ENCODE data around the gene ZNF688. TPM values are rescaled to one million over a fixed set of nuclear protein-coding genes. Genes with fewer than 3 reads are reported as not detected.

Gene ZNF688
- total and polyA plus RNA-seq, 2 of the 13 experiments (the other 11 are each of a cell fraction or from before 2014, with no cell fraction given) = 2.4 to 5.4 TPM

DNA sequence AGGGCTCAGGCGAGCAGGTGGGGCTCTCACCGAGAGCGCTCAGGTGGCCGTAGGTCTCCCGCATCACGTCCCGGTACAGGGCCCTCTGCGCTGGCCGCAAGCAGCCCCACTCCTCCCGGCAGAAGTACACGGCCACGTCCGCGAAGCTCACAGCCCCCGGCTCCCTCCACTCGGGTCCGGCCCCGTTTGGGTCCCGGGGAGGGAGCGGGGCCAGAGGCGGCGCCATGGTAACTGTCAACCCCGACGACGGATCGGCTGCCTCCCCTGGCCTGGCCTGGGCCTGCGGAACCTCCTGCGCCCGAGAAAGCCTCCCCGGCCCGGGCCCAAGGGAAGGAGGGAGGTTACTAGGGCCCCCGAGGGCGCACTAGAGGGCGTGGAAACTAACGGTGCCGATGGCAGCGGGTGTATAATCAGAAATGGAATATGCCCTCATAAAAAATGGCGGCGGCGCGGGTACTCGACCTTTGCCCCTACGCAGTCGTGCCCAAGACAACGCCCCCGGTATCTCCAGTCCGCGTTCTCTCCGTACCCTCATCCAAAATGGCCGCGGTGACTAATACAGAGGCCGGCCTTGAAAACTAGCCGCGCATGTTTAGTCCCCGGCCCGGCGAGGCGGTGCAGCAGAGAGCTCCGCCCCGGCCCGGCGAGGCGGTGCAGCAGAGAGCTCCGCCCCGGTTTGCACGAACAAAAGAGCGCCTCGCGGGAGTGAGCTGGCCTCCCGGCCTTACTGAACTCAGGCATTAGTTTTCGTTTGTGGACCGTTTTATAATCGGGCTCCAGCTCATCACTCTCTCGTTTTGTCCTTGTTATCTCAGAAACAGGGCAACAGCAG is 13.3 kb downstream of the ZNF688 start, which contains the start of gene ZNF764 (continued):
- peak; percentile 82; the same call in 1 of the 2 replicates for TF ChIP-seq ATF5 (CRISPR knock-in tag; IDR thresholded peaks at IDR 0.05; ENCODE audit: low read depth)
- peak; percentile 75 for TF ChIP-seq ZNF607 (CRISPR knock-in tag; IDR thresholded peaks at IDR 0.05; ENCODE audit: borderline replicate concordance)
- peak; percentile 13 for TF ChIP-seq TEAD3 (CRISPR knock-in tag; optimal IDR thresholded peaks at IDR 0.05; ENCODE audit: borderline replicate concordance)
- 0 out of 2 replicates have a peak, but pooled peaks have one; percentile 8 for TF ChIP-seq CBX5 (CRISPR knock-in tag; IDR thresholded peaks at IDR 0.05; ENCODE audit: borderline replicate concordance)
- TF ChIP-seq, protein P1, sequence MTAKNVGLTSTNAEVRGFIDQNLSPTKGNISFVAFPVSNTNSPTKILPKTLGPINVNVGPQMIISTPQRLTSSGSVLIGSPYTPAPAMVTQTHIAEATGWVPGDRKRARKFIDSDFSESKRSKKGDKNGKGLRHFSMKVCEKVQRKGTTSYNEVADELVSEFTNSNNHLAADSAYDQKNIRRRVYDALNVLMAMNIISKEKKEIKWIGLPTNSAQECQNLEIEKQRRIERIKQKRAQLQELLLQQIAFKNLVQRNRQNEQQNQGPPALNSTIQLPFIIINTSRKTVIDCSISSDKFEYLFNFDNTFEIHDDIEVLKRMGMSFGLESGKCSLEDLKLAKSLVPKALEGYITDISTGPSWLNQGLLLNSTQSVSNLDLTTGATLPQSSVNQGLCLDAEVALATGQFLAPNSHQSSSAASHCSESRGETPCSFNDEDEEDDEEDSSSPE (CRISPR knock-in tag; IDR thresholded peaks at IDR 0.05) = peak; percentile 87
- TF ChIP-seq PAX8 (CRISPR knock-in tag; IDR thresholded peaks at IDR 0.05; ENCODE audit: borderline replicate concordance) = 0 out of 2 replicates have a peak, but pooled peaks have one; percentile 74
- peak; percentile 90 for TF ChIP-seq ZBED4 (CRISPR knock-in tag; IDR thresholded peaks at IDR 0.05; ENCODE audit: borderline replicate concordance)
- peak; percentile 81; the same call in 1 of the 2 replicates for TF ChIP-seq ZC3H13 (CRISPR knock-in tag; IDR thresholded peaks at IDR 0.05)
- TF ChIP-seq, protein P2, sequence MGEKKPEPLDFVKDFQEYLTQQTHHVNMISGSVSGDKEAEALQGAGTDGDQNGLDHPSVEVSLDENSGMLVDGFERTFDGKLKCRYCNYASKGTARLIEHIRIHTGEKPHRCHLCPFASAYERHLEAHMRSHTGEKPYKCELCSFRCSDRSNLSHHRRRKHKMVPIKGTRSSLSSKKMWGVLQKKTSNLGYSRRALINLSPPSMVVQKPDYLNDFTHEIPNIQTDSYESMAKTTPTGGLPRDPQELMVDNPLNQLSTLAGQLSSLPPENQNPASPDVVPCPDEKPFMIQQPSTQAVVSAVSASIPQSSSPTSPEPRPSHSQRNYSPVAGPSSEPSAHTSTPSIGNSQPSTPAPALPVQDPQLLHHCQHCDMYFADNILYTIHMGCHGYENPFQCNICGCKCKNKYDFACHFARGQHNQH (CRISPR knock-in tag; IDR thresholded peaks at IDR 0.05) = peak; percentile 89
- peak; percentile 89 for TF ChIP-seq CHD2 (IDR thresholded peaks at IDR 0.05; ENCODE audit: low read depth, low read length)
- TF ChIP-seq THAP11 (CRISPR knock-in tag; IDR thresholded peaks at IDR 0.05) = peak; percentile 91
- TF ChIP-seq, protein P3, sequence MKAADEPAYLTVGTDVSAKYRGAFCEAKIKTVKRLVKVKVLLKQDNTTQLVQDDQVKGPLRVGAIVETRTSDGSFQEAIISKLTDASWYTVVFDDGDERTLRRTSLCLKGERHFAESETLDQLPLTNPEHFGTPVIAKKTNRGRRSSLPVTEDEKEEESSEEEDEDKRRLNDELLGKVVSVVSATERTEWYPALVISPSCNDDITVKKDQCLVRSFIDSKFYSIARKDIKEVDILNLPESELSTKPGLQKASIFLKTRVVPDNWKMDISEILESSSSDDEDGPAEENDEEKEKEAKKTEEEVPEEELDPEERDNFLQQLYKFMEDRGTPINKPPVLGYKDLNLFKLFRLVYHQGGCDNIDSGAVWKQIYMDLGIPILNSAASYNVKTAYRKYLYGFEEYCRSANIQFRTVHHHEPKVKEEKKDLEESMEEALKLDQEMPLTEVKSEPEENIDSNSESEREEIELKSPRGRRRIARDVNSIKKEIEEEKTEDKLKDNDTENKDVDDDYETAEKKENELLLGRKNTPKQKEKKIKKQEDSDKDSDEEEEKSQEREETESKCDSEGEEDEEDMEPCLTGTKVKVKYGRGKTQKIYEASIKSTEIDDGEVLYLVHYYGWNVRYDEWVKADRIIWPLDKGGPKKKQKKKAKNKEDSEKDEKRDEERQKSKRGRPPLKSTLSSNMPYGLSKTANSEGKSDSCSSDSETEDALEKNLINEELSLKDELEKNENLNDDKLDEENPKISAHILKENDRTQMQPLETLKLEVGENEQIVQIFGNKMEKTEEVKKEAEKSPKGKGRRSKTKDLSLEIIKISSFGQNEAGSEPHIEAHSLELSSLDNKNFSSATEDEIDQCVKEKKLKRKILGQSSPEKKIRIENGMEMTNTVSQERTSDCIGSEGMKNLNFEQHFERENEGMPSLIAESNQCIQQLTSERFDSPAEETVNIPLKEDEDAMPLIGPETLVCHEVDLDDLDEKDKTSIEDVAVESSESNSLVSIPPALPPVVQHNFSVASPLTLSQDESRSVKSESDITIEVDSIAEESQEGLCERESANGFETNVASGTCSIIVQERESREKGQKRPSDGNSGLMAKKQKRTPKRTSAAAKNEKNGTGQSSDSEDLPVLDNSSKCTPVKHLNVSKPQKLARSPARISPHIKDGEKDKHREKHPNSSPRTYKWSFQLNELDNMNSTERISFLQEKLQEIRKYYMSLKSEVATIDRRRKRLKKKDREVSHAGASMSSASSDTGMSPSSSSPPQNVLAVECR (CRISPR knock-in tag; IDR thresholded peaks at IDR 0.05; ENCODE audit: borderline replicate concordance) = peak; percentile 95
- peak; percentile 22; the same call in 1 of the 2 replicates for TF ChIP-seq SMAD3 (CRISPR knock-in tag; IDR thresholded peaks at IDR 0.05)
- no peak for TF ChIP-seq ATF7 (IDR thresholded peaks at IDR 0.05)
- TF ChIP-seq ATF7 (CRISPR knock-in tag; IDR thresholded peaks at IDR 0.05) = no peak
- peak; percentile 61 for TF ChIP-seq NFYC (CRISPR knock-in tag; IDR thresholded peaks at IDR 0.05)
- TF ChIP-seq FOSL2 (CRISPR knock-in tag; IDR thresholded peaks at IDR 0.05) = peak; percentile 92

Data from HepG2 (cell line).